Endothelial cell of hepatic sinusoid (primary cell): ENCODE data around the gene RETSAT.
"Not testable (repeated sequence)": the region's sequence is repeated elsewhere in the genome, so short reads cannot be mapped to it uniquely, and the experiment has no call there.

Source experiments
- in situ Hi-C: cut with HindIII; loops from 2 replicates; pipeline ENCODE4 v1.10.0; 2017; ENCODE audit warnings: low sequenced_read_pairs

The RETSAT gene

GRCh38 chr2:85380048-85380447 is 25.7 kb upstream of the RETSAT start:
- in situ Hi-C loops = no loop called here

GRCh38 chr2:85378257-85378656 is 23.9 kb upstream of the RETSAT start:
- in situ Hi-C loops = no loop called here

- in situ Hi-C loops = no loop called here
Measured at GRCh38 chr2:85377083-85377482, 22.8 kb upstream of the RETSAT start.

DNA sequence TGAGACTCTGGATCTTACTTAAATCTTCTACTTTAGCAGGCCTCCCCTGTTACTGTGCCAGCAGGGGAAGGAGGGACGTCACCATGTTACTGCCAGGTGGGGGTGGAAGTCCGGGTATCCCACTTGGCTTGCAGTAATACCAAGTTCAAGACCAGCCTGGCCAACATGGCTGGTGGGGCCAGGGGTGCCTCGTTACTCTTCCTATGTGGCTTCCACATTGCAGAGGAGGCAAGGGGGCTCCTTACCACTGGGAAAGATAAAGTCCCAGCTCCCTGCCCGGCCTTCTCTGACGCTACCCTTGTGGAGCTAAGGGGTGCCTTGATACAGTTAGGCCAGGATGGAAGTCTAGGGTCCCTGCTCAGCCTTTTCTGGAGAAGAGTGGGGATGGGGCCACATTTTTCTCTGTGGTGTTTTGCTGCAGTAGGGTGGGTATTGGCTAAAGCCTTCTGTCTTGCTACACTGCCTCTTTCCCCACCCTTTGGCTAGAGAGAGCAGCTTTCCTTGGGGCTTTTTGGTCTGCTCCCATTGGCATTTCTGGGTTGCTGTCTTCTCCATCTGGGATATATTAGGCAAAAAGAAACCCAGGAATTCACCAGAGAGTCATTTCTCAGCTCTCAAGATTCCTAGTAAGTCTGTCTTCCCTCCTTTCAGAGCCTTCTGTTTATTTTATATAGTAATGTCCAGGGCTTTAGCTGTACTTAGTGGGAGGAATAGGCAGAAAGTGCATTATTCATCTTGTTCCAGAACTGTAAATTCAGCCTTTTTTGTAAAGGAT is 22.1 kb upstream of the RETSAT start:
- in situ Hi-C loops = no loop called here

DNA sequence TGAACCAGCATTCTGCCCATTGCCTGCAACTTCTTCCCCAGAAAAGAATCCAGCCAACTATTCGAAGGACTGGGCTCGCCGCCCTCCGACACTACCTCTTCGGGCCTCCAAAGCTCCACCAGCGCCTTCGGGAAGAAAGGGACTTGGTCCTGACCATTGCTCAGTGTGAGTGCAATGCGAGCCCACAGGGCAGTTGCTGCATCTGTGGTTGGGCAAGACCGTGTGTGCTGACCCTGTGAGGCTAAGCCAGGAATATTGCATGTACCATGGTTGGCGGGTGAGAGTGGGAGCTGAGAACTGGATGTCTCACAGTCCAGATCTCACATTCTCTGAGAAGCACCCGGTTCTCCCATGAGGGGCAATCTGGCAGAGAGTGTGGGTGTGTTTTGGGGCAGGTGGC is 16.7 kb upstream of the RETSAT start:
- in situ Hi-C loops = no loop called here

DNA sequence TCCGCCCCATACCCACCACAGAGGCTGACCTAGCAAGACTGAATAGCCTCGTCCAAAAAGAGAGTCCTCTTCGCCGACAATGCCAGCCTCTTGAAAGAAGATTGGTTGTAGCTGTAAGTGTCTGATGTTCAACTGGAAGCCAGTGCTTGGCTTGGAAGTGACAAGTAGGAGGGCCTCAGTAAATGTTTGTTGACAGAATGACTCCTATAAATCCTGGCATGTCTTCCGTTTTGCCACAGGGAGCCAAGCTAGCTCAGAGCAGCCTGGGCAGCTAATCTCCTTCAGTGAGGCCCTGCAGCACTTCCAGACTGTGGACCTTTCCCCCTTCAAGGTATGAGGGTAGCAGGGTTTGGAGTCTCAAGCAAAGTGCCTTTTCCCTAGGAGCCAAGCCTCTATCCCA is 15.2 kb upstream of the RETSAT start:
- in situ Hi-C loops = no loop called here

DNA sequence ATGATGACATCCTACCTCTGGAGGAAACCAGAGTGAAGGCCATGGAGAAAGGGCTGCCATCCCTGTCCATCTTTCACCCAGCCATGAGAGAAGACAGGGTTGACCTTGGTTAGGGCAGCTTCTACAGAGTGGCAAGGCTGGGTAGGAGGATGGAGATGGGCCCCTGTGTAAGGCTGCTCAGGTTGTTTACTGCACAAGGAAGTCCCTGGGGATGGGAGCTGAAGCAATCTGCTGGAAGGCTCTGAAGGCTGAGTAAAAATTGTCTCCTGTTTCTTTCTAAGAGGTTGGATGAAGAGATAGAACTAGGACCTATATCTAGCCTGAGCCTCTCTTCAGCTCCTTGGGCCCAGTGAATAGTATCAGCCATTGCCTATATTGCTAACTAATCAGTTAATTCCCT is 14.6 kb upstream of the RETSAT start:
- in situ Hi-C loops = no loop called here

GRCh38 chr2:85367180-85367579 is 12.9 kb upstream of the RETSAT start:
- in situ Hi-C loops = no loop called here

DNA sequence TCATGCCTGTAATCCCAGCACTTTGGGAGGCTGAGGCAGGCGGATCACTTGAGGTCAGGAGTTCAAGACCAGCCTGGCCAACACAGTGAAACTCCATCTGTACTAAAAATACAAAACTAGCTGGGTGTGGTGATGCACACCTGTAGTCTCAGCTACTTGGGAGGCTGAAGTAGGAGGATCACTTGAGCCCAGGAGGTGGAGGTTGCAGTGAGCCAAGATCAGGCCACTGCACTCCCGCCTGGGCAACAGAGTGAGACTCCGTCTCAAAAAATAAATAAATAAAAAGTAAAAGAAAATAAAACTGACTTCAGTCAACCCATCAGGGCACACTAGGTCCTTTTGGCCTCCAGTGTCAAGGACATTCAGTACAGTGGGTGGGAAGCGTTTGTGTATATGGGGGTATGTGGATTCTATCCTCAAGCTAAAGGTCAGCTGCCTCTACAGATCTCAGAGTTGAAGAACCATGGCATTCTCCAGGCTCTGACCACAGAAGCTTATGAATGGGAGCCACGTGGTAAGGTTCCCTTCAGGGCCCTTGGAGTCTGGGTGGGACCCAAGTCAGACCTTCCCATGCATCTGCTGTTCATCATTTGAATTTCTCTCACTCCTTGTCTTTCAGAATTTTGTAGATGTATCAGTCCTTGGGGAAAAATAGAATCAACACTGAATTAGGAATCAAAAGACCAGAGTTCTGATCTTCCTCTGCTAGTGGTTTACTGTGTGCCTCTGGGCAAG is 8.5 kb upstream of the RETSAT start:
- in situ Hi-C loops = loop anchor here (5.0 kb wide), 1 partner anchor 159 kb away; no protein-coding TSS in a partner anchor

GRCh38 chr2:85357736-85358135 is 3.4 kb upstream of the RETSAT start:
- in situ Hi-C loops = no loop called here

DNA sequence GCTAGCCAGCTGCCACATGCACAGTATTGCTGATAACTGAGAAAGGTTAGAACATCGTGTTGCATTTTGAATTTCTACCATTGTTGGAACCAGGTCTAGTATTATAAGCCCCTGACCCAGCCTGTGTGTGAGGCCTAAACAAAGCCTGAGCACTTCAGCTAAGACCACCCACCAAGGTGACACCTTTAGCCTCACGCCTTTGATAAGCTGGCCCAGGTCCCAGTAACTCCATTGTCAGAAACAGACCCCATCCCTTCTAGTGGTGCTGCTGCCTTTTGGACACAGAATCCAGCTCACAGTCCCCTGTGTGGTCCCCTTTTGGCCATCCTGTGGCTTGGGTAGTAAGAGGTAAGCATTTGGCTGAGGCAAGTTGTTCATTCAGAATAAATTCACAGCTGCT is 1.9 kb upstream of the RETSAT start:
- in situ Hi-C loops = no loop called here

DNA sequence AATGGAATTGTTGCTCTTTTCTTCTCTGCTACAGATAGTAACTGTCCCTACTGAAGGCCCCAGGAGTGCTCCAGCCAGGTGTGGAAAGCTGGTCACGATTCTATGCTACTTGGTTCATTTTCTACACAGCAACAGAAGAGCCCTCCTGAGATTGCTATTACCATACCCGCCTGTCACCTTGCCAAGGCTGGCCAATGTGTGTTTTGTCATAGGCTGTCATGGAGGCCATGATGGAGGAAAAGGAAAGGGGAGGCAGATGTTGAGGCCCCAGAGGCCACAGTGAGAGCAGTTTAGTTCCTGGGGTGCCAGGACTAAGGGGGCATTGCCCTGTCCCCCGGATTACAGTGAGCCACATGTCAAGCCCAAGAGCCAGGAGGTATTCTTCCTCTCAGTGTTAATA is 1.2 kb upstream of the RETSAT start:
- in situ Hi-C loops = no loop called here

DNA sequence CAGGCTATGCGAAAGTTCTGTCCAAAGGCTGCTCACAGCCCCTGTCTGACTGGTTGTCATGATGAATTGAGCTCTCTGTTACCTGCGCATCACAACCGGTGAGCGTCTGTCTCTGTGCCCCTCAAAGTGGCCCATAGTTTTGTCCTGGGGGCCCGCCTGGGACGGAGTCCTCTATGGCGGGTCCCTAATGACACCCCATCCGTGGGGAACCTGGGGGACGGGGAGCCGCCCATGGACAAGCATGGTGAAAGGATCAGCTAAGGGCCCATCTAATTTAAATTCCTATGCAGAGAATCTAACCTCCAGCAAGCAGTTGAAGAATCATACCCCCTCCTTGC is 714 bp upstream of the RETSAT start:
- in situ Hi-C loops = no loop called here

- in situ Hi-C loops = no loop called here
Measured at GRCh38 chr2:85353876-85354285, 447 bp downstream of the RETSAT start.

DNA sequence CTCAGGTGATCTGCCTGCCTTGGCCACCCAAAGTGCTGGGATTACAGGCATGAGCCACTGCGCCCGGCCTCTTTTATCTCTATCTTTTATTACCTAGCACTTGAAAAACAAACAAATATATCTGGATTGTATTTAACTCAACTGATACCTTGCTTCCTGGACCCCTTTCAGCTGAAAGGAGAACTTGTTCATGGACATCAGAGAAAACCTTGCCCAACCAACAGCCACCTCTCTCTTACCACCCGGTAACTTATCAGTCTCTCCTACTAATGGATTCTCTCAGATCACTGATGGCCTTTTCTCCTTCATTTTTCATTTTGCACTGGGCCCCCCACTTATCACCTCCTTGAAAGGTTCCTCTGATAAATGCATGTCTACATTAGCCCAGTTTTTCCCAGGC is 6.7 kb downstream of the RETSAT start:
- in situ Hi-C loops = no loop called here

GRCh38 chr2:85344356-85344954 is 9.9 kb downstream of the RETSAT start:
- in situ Hi-C loops = no loop called here

DNA sequence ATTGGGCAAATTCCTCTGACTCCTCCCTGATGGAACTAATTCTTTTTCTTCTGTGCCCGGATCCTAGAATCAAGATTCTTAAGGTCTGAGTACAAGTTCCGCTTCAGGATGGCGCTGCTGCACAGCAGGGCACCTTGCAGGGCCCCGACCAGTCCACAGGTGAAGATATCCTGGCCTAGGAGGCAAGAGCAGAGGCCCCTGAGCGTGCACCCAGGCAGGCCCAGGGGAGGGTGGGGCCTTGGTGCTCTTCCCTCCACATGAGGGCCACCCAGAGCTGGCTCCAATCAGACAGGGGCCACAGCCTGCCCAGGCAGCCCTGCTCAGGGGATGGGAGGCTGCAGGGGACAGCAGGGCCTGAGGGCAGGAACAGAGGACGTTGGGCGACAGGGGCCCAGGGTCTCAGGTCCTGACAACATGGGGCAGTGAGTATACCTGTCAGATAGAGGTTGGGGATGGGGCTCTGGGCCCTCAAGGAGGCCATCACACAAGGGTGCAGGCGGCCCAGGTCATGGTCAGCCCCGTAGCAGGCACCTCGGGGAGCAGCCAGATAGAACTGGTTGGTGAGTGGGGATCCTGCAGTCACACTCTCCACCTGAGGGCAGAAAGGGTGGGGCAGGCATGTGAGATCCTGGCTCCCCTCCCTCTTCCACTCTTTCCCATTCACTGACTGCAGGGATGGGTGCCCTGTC is 11.0 kb downstream of the RETSAT start:
- in situ Hi-C loops = not testable (repeated sequence)

DNA sequence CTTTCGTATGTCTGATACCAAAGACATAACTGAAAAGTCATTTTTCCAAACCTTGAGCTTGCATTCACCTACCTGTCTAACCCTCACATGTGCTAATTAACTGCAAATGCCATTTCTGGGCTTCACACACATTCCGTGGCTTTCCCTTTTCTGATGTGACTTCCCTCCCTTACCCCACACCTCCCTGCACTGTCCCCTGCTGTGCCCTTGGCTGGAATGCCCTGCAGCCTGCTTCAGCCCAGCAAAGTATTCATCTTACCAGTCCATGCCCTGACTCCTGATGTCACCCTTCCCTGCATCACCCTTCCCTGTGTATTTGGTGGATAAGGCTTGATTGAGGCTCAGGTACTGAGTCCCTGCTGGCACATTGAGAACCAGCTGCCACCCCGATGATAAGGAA is 12.2 kb downstream of the RETSAT start:
- in situ Hi-C loops = no loop called here

GRCh38 chr2:85341269-85342029 is 12.9 kb downstream of the RETSAT start:
- in situ Hi-C loops = no loop called here

DNA sequence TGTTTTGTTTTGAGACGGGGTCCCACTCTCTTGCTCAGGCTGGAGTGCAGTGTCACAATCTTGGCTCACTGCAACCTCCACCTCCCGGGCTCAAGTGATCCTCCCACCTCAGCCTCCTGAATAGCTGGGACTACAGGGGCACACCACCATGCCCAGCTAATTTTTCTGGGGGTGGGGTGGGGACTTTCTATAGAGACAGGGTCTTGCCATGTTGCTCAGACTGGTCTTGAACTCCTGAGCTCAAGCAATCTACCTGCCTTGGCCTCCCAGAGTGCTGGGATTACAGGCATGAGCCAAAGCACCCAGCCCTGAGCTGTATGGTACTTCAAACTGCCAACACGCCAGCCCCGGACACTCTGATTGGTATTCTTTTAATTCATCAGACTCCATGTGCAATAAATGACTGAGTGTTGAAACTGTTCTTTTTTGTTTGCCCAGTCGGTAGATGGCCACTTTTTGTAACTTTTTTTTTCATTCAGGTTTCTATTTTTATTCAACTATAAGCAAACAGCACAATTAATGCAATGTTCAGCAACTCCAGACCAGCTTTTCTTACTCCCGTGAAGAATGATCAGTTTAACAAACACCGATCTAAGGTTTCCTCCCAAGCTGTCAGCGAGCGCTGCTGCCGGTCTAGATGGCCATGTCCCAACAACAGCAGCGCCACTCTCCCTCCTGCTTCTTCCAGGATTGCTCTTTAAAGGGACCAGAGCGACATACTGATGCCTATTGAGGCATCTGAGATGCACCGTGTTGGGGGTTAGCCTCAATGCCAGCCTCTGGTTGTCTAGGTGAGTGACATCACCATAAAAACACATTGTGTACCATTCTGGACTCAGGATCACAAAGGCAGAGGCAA is 14.1 kb downstream of the RETSAT start:
- in situ Hi-C loops = no loop called here
